ENCODE data around the gene FAM50B.

The FAM50B gene

GRCh38 chr6:3849681-3850450 is 693 bp downstream of the FAM50B start:
- no peak for TF ChIP-seq ZNF292 (tag by site-specific recombination; IDR thresholded peaks at IDR 0.05; ENCODE audit: borderline replicate concordance, low read depth)
- no peak for TF ChIP-seq ZNF169 (tag by site-specific recombination; IDR thresholded peaks at IDR 0.05)
- TF ChIP-seq ZNF426 (tag by site-specific recombination; IDR thresholded peaks at IDR 0.05), result no peak
- peak overlapping the region; percentile 52 for H3K4me3 ChIP-seq (ENCODE audit: low read depth, low read length)
- ChIA-PET CTCF (interaction anchor here (0.6 to 6.9 kb wide), 41 partner anchors 9 to 241 kb away, joined by 3 to 91 read pairs (median 7); partner anchors contain the start of gene PXDC1), POLR2A (interaction anchor here (1.0 to 1.7 kb wide), 5 partner anchors 24 to 129 kb away, joined by 3 to 9 read pairs (median 6); no protein-coding TSS in a partner anchor)
- H3K27ac ChIP-seq (ENCODE audit: extremely low read depth, low read depth, low read length), result peak overlapping the region; percentile 37; the same call in 1 of the 2 replicates
- H3K36me3 ChIP-seq (ENCODE audit: control insufficient read depth in 2 of 2, insufficient read depth in 1 of 2, low read length in 2 of 2), result peaks cover 0 to 9% of the 10 kb centered on the region in 2 experiments; a peak in 1 of 3 replicates
- H3K9me3 ChIP-seq (ENCODE audit: control insufficient read depth, insufficient read depth, low read depth, low read length), result no peaks in the 10 kb centered on the region
- no peaks in the 10 kb centered on the region for H3K4me1 ChIP-seq (ENCODE audit: control insufficient read depth, insufficient read depth, low read length)

GRCh38 chr6:3850451-3851203 is 1.5 kb downstream of the FAM50B start:
- Histone ChIP-seq H3K4me3 (ENCODE audit: low read depth, low read length) (no peak overlapping the region), H3K27ac (ENCODE audit: extremely low read depth, low read depth, low read length) (no peak overlapping the region), H3K36me3 (ENCODE audit: control insufficient read depth in 2 of 2, insufficient read depth in 1 of 2, low read length in 2 of 2) (peaks cover 0 to 9% of the 10 kb centered on the region in 2 experiments; a peak in 1 of 3 replicates), H3K9me3 (ENCODE audit: control insufficient read depth, insufficient read depth, low read depth, low read length) (no peaks in the 10 kb centered on the region), H3K4me1 (ENCODE audit: control insufficient read depth, insufficient read depth, low read length) (no peaks in the 10 kb centered on the region)
- no peak for TF ChIP-seq EGR2 (tag by site-specific recombination; IDR thresholded peaks at IDR 0.05; ENCODE audit: low read depth)
- TF ChIP-seq ZNF140 (tag by site-specific recombination; IDR thresholded peaks at IDR 0.05), result no peak
- TF ChIP-seq ZBTB7A (tag by site-specific recombination; IDR thresholded peaks at IDR 0.05; ENCODE audit: low read depth), result no peak
- POLR2A ChIA-PET, result interaction anchor here (0.5 kb wide), 1 partner anchor 724 kb away, joined by 4 read pairs; no protein-coding TSS in a partner anchor
- CTCF ChIA-PET, result interaction anchor here (0.6 to 6.9 kb wide), 15 partner anchors 8 to 240 kb away, joined by 3 to 91 read pairs (median 4); partner anchors contain the start of gene PXDC1

DNA sequence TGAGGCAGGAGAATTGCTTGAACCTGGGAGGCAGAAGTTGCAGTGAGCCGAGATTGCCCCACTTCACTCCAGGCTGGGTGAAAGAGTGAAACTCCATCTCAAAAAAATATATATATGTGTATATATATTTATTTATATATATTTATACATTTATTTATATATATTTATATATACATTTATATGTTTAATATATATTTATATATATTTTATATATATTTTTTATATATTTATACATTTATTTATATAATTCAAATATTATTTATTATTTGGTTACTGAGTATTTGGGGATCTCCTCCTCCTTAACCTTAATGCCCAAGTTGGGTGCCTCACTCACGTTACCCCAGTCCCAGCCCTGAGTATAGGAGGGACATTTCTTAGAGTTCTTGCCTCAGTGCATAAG is 2.7 kb downstream of the FAM50B start:
- peaks cover 0 to 9% of the 10 kb centered on the region in 2 experiments; a peak in 1 of 3 replicates for H3K36me3 ChIP-seq (ENCODE audit: control insufficient read depth in 2 of 2, insufficient read depth in 1 of 2, low read length in 2 of 2)
- CTCF ChIA-PET, result interaction anchor here (1.0 to 6.9 kb wide), 4 partner anchors 9 to 138 kb away, joined by 3 to 68 read pairs (median 10); no protein-coding TSS in a partner anchor
- TF ChIP-seq ZNF707 (tag by site-specific recombination; IDR thresholded peaks at IDR 0.05) (no peak), ZNF394 (tag by site-specific recombination; IDR thresholded peaks at IDR 0.05; ENCODE audit: borderline replicate concordance) (no peak), ZBTB8A (tag by site-specific recombination; IDR thresholded peaks at IDR 0.05) (no peak), HOXD13 (CRISPR knock-in tag; IDR thresholded peaks at IDR 0.05; ENCODE audit: borderline replicate concordance) (no peak), ZNF76 (tag by site-specific recombination; IDR thresholded peaks at IDR 0.05; ENCODE audit: borderline replicate concordance, low read depth) (no peak), ZNF16 (tag by site-specific recombination; IDR thresholded peaks at IDR 0.05; ENCODE audit: low read depth) (no peak), ZNF2 (tag by site-specific recombination; IDR thresholded peaks at IDR 0.05) (no peak)
- H3K27ac ChIP-seq (ENCODE audit: extremely low read depth, low read depth, low read length), result no peak overlapping the region
- no peaks in the 10 kb centered on the region for H3K4me1 ChIP-seq (ENCODE audit: control insufficient read depth, insufficient read depth, low read length)
- no peaks in the 10 kb centered on the region for H3K9me3 ChIP-seq (ENCODE audit: control insufficient read depth, insufficient read depth, low read depth, low read length)
- no peak overlapping the region for H3K4me3 ChIP-seq (ENCODE audit: low read depth, low read length)
- POLR2A ChIA-PET, result no interaction called here

- Histone ChIP-seq H3K4me3 (ENCODE audit: low read depth, low read length) (no peak overlapping the region), H3K4me1 (ENCODE audit: control insufficient read depth, insufficient read depth, low read length) (no peaks in the 10 kb centered on the region), H3K27ac (ENCODE audit: extremely low read depth, low read depth, low read length) (no peak overlapping the region), H3K9me3 (ENCODE audit: control insufficient read depth, insufficient read depth, low read depth, low read length) (no peaks in the 10 kb centered on the region), H3K36me3 (ENCODE audit: control insufficient read depth in 2 of 2, insufficient read depth in 1 of 2, low read length in 2 of 2) (peaks cover 0 to 9% of the 10 kb centered on the region in 2 experiments; a peak in 1 of 3 replicates)
- POLR2A ChIA-PET, result no interaction called here
- no peak for TF ChIP-seq TCF7L2 (IDR thresholded peaks at IDR 0.05; ENCODE audit: borderline replicate concordance, low read depth, low read length)
- CTCF ChIA-PET, result interaction anchor here (1.0 to 6.9 kb wide), 3 partner anchors 80 to 156 kb away, joined by 3 to 68 read pairs (median 4); no protein-coding TSS in a partner anchor
Measured at GRCh38 chr6:3852391-3852790, 3.2 kb downstream of the FAM50B start.
